H9 (cell line): ENCODE measurements around the gene PDPR. TPM values are rescaled to one million over a fixed set of nuclear protein-coding genes. Genes with fewer than 3 reads are reported as not detected.
"Not testable (repeated sequence)": the region's sequence is repeated elsewhere in the genome, so short reads cannot be mapped to it uniquely, and the experiment has no call there.

Source experiments
- DNase-seq: peaks from one replicate; pipeline ENCODE4 v3.0.0-alpha.2; 2017
- H2AFZ ChIP-seq: one replicate; pipeline ENCODE4 v1.6.1; 2013; ENCODE audit warnings: mild to moderate bottlenecking, low read length, control low read depth, moderate library complexity
- H2AK5ac ChIP-seq: 2 replicates; pipeline ENCODE4 v1.6.1; 2013; ENCODE audit warnings: low read length, control low read depth, mixed read lengths; ENCODE audit not compliant: insufficient read length
- H2BK120ac ChIP-seq: one replicate; pipeline ENCODE4 v1.6.1; 2013; ENCODE audit warnings: low read depth, mild to moderate bottlenecking, low read length, control low read depth, inconsistent platforms; ENCODE audit not compliant: poor library complexity, severe bottlenecking
- H2BK12ac ChIP-seq: 2 replicates; pipeline ENCODE4 v1.6.1; 2013; ENCODE audit warnings: low read length, control low read depth, mixed read lengths, low read depth; ENCODE audit not compliant: insufficient read length
- H2BK15ac ChIP-seq: 2 replicates; pipeline ENCODE4 v1.6.1; 2013; ENCODE audit warnings: low read depth, low read length, control low read depth
- H2BK20ac ChIP-seq: one replicate; pipeline ENCODE4 v1.6.1; 2013; ENCODE audit warnings: low read depth, mild to moderate bottlenecking, low read length, control low read depth, inconsistent platforms; ENCODE audit not compliant: poor library complexity, severe bottlenecking
- H2BK5ac ChIP-seq: 2 replicates; pipeline ENCODE4 v1.6.1; 2013; ENCODE audit warnings: low read length, control low read depth, mixed read lengths; ENCODE audit not compliant: insufficient read length
- H3K14ac ChIP-seq: 2 replicates; pipeline ENCODE4 v1.6.1; 2013; ENCODE audit warnings: low read length, control low read depth; ENCODE audit not compliant: insufficient read depth
- H3K18ac ChIP-seq: 2 replicates; pipeline ENCODE4 v1.6.1; 2013; ENCODE audit warnings: low read depth, mild to moderate bottlenecking, mixed read lengths, low read length, control low read depth; ENCODE audit not compliant: insufficient read length
- H3K23ac ChIP-seq: 2 replicates; pipeline ENCODE4 v1.6.1; 2013; ENCODE audit warnings: low read length, control low read depth, mixed read lengths, low read depth; ENCODE audit not compliant: insufficient read length
- H3K23me2 ChIP-seq: 2 replicates; pipeline ENCODE4 v1.6.1; 2013; ENCODE audit warnings: low read depth, mild to moderate bottlenecking, mixed read lengths, low read length, control low read depth; ENCODE audit not compliant: insufficient read length, poor library complexity, severe bottlenecking
- H3K27ac ChIP-seq: 2 replicates; pipeline ENCODE4 v1.5.1; 2013; ENCODE audit warnings: low read length, control low read depth, mixed read lengths, low read depth; ENCODE audit not compliant: insufficient read length
- H3K27me3 ChIP-seq: 2 replicates; pipeline ENCODE4 v1.6.1; 2013; ENCODE audit warnings: low read length, control low read depth, inconsistent platforms; ENCODE audit not compliant: insufficient read depth
- H3K4ac ChIP-seq: 2 replicates; pipeline ENCODE4 v1.6.1; 2013; ENCODE audit warnings: low read depth, mild to moderate bottlenecking, control low read depth, inconsistent platforms, low read length, moderate library complexity
- H3K4me1 ChIP-seq: 2 replicates; pipeline ENCODE4 v1.6.1; 2013; ENCODE audit warnings: low read length, control low read depth, inconsistent platforms; ENCODE audit not compliant: insufficient read depth
- H3K4me2 ChIP-seq: 2 replicates; pipeline ENCODE4 v1.6.1; 2013; ENCODE audit warnings: low read length, control low read depth, mixed read lengths; ENCODE audit not compliant: insufficient read length, insufficient read depth
- H3K56ac ChIP-seq: 2 replicates; pipeline ENCODE4 v1.6.1; 2013; ENCODE audit warnings: low read depth, mild to moderate bottlenecking, mixed read lengths, low read length, control low read depth; ENCODE audit not compliant: insufficient read length
- H3K79me1 ChIP-seq: 2 replicates; pipeline ENCODE4 v1.6.1; 2013; ENCODE audit warnings: low read depth, mild to moderate bottlenecking, moderate library complexity, low read length, control low read depth, inconsistent platforms; ENCODE audit not compliant: insufficient read depth, poor library complexity, severe bottlenecking
- H3K79me2 ChIP-seq: 2 replicates; pipeline ENCODE4 v1.6.1; 2013; ENCODE audit warnings: low read length, control low read depth, inconsistent platforms; ENCODE audit not compliant: insufficient read depth
- H3K9ac ChIP-seq: 2 replicates; pipeline ENCODE4 v1.6.1; 2013; ENCODE audit warnings: low read length, control low read depth, mixed read lengths; ENCODE audit not compliant: insufficient read length; ENCODE audit errors: extremely low read depth
- H3K9me3 ChIP-seq: one replicate; pipeline ENCODE4 v1.6.1; 2013; ENCODE audit warnings: low read depth, low read length, inconsistent platforms; ENCODE audit not compliant: control insufficient read depth
- H3T11ph ChIP-seq: one replicate; pipeline ENCODE4 v1.6.1; 2013; ENCODE audit warnings: mild to moderate bottlenecking, low read length, control low read depth, inconsistent platforms
- H4K20me1 ChIP-seq: one replicate; pipeline ENCODE4 v1.6.1; 2013; ENCODE audit not compliant: control insufficient read depth, insufficient read length, insufficient read depth
- H4K5ac ChIP-seq: 2 replicates; pipeline ENCODE4 v1.6.1; 2013; ENCODE audit warnings: low read depth, mild to moderate bottlenecking, mixed read lengths, low read length, control low read depth; ENCODE audit not compliant: insufficient read length
- H4K8ac ChIP-seq: replicated peaks from 2 replicates; pipeline ENCODE4 v1.6.1; 2013; ENCODE audit warnings: low read length, control low read depth, mixed read lengths, low read depth; ENCODE audit not compliant: insufficient read length
- H4K91ac ChIP-seq: 2 replicates; pipeline ENCODE4 v1.6.1; 2013; ENCODE audit warnings: low read depth, mild to moderate bottlenecking, moderate library complexity, mixed read lengths, low read length, control low read depth; ENCODE audit not compliant: insufficient read length
- H3K27ac Mint-ChIP-seq, 3 experiments: 2 replicates in 2 of 3; 3 replicates in 1 of 3; pipeline ENCODE4 v1.8.0; 2020 to 2021; ENCODE audit warnings: mixed read lengths in 3 of 3, mild to moderate bottlenecking in 1 of 3, moderate library complexity in 1 of 3
- H3K27me3 Mint-ChIP-seq: 2 replicates; pipeline ENCODE4 v1.8.0; 2021; ENCODE audit warnings: low read depth, mild to moderate bottlenecking, moderate library complexity, mixed read lengths
- H3K36me3 Mint-ChIP-seq, 3 experiments: 2 replicates in 2 of 3; 3 replicates in 1 of 3; pipeline ENCODE4 v1.8.0; 2020 to 2021; ENCODE audit warnings: low read depth in 3 of 3, mixed read lengths in 3 of 3; ENCODE audit not compliant: insufficient read depth in 1 of 3
- H3K4me1 Mint-ChIP-seq, 2 experiments: 2 replicates each; pipeline ENCODE4 v1.8.0; 2020; ENCODE audit warnings: mixed read lengths in 2 of 2
- H3K4me3 Mint-ChIP-seq, 2 experiments: 2 replicates in 1 of 2; 3 replicates in 1 of 2; pipeline ENCODE4 v1.8.0; 2020 to 2021; ENCODE audit warnings: mild to moderate bottlenecking in 2 of 2, mixed read lengths in 2 of 2, moderate library complexity in 1 of 2
- H3K9me3 Mint-ChIP-seq, 2 experiments: 2 replicates in 1 of 2; 3 replicates in 1 of 2; pipeline ENCODE4 v1.8.0; 2020; ENCODE audit warnings: mild to moderate bottlenecking in 2 of 2, mixed read lengths in 2 of 2, moderate library complexity in 1 of 2
- WGBS: extraction: QIAGEN DNeasy Blood & Tissue Kit; methylation state at CpG from one replicate; pipeline ENCODE4 v1.1.7; 2013; ENCODE audit warnings: missing lambda C conversion rate, low lambda C conversion rate, mixed read lengths; ENCODE audit not compliant: insufficient read length; ENCODE audit errors: extremely low coverage; 5-methylcytosine and 5-hydroxymethylcytosine counted together
- total RNA-seq: library from RNA; stranded (reverse); gene quantifications from 2 replicates; pipeline ENCODE4 v1.2.1, GENCODE V29; 2021

The PDPR gene
- total RNA-seq, 1 experiment from 2014 or later: 37.2 TPM

DNA sequence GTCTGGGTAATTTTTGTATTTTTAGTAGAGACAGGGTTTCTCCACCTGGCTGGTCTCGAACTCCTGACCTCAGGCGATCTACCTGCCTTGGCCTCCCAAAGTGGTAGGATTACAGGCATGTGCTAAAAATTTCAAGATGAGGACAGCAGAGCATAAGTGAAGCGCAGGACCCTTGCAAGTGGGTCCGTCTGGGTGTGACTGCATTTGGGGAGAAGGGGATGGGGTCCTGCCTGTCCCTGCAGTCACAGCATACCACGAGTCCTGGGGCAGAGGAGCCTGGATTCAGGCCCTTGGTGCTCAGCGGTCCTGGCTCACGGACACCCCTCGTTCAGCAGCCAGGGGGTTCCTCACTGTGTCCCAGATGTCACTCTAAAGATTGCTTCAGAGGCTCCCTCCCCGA, 84.1 kb downstream of the PDPR start:
- not testable (repeated sequence) for H3K27ac Mint-ChIP-seq, H2BK5ac ChIP-seq, H3K23me2 ChIP-seq, H4K91ac ChIP-seq, H3K9me3 Mint-ChIP-seq, H2BK20ac ChIP-seq, H3K79me1 ChIP-seq, H3K9me3 ChIP-seq, H2BK120ac ChIP-seq, H4K5ac ChIP-seq, H3K27me3 ChIP-seq, H3K4ac ChIP-seq, H3T11ph ChIP-seq, H3K27me3 Mint-ChIP-seq, H4K8ac ChIP-seq, H3K9ac ChIP-seq, H3K4me2 ChIP-seq, H2BK15ac ChIP-seq, H2BK12ac ChIP-seq, H3K4me3 Mint-ChIP-seq, DNase-seq, H3K4me1 ChIP-seq, H3K36me3 Mint-ChIP-seq, H3K23ac ChIP-seq, H4K20me1 ChIP-seq, H2AFZ ChIP-seq, H3K27ac ChIP-seq, H2AK5ac ChIP-seq, H3K4me1 Mint-ChIP-seq, H3K56ac ChIP-seq, H3K79me2 ChIP-seq, H3K14ac ChIP-seq, H3K18ac ChIP-seq
- no CpG with 5 or more reads among the region's 9 CpGs for WGBS

DNA sequence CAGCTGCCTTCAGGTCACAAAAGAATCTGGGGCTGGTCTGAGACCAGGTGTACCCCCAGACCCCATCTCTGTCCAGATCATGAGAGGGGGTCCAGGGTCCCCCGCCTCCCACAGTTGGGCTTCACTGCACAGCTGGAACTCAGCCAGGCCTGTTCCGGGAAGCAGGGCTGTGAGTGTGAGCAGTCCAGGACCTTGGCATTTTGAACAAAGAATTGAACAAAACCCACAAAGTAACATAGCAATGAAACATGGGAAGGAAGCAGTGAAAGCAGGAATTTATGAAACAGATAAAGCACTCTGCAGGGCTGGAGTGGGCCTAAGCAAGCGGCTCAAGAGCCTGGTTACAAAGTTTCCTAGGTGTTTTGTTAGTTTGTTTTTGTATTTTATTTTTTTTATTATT, 84.5 kb downstream of the PDPR start:
- H3K4me1 ChIP-seq, H2BK15ac ChIP-seq, H3K27me3 Mint-ChIP-seq, H3T11ph ChIP-seq, H3K23ac ChIP-seq, H3K4me1 Mint-ChIP-seq, H3K9ac ChIP-seq, H3K9me3 Mint-ChIP-seq, H2BK20ac ChIP-seq, H4K5ac ChIP-seq, H3K23me2 ChIP-seq, H3K27me3 ChIP-seq, H3K9me3 ChIP-seq, H3K18ac ChIP-seq, H4K91ac ChIP-seq, H3K14ac ChIP-seq, H3K79me2 ChIP-seq, H4K8ac ChIP-seq, H3K56ac ChIP-seq, H3K79me1 ChIP-seq, H3K36me3 Mint-ChIP-seq, DNase-seq, H3K4me2 ChIP-seq, H4K20me1 ChIP-seq, H3K4me3 Mint-ChIP-seq, H2AK5ac ChIP-seq, H3K4ac ChIP-seq, H2BK5ac ChIP-seq, H3K27ac Mint-ChIP-seq, H3K27ac ChIP-seq, H2AFZ ChIP-seq, H2BK120ac ChIP-seq, H2BK12ac ChIP-seq: not testable (repeated sequence)
- no CpG with 5 or more reads among the region's 3 CpGs for WGBS
